Stimulated activated CD4-positive, alpha-beta T cell treated with anti-CD3 and anti-CD28 coated beads, TNF-alpha, amount 100 ng/mL, for 4 hours (primary cell): ENCODE data around the gene IMPDH2.
"Not testable (repeated sequence)": the region's sequence is repeated elsewhere in the genome, so short reads cannot be mapped to it uniquely, and the experiment has no call there.

ENCODE experiments used
- DNase-seq, 3 experiments: peaks; one replicate each; pipeline ENCODE4 v3.0.0-alpha.2; 2020; ENCODE audit warnings: low read depth in 3 of 3

Gene IMPDH2

DNA sequence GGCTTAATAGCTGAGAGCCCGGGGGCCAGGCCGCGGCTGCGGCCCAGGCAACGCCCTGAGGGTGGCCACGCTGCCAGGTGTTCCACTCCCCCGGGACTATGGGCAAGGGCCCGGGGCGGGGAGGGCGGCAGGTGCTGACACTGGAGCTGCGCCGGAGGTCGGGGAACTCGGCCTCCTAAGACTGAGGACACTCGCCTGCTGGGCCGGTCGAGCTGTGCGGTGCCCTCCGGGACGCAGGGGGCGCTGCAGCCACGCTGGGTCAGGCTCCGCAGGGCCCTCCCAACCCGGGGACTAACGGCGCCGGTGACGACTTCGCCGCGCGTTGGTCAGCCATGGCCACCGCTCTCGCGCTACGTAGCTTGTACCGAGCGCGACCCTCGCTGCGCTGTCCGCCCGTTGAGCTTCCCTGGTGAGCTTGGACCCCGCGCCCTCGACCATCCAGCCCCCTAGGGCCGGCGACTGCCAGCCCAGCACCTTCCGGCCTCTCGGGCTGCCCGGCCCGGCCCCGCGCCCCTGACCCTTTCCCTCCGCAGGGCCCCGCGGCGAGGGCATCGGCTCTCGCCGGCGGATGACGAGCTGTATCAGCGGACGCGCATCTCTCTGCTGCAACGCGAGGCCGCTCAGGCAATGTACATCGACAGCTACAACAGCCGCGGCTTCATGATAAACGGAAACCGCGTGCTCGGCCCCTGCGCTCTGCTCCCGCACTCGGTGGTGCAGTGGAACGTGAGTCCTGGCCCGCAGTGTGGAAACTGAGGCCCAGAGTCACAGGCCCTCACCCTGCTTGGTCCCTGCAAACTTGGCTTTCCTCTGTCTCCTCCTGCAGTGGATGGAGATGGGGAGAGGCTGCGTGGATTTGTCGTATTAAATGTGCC, 7.1 kb downstream of the IMPDH2 start, which contains the start of gene NDUFAF3:
Gene NDUFAF3 (plus strand): TSS at position 309 of the 875 bp plus-strand sequence. CDS start 24 bp downstream, at position 333.
- peak; percentile 81 to 88 (median 83) for DNase-seq

DNA sequence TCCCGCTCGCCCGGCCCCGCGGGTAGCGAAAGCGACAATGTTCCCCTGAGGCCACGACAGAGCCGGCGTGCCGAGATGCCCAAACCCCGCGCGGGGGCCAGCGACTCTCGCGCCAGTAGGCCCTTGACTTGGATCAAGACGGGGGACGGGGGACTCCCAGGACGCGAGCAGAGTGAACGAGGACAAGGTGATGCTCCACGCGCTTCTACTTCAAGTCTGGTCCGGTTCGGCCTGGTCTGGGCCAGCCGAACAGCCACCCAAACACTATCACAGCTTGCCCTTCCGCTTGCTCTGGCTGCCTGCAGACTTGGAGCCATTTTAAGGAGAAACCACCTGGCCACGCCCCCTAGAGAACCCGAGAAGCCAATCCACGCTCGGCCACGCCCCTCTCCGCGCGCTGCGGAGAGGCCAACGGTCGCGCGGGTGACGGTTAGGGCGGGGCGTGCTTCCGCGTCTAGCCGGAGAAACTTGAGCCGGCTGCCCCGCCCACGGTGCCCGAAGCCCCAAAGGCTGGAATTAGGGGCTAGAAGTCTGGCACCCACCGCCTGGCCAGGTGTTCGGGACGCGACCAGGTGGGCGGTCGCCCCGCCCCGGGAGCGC, 7.9 kb downstream of the IMPDH2 start:
- peak; percentile 95 to 98 (median 98) for DNase-seq

DNA sequence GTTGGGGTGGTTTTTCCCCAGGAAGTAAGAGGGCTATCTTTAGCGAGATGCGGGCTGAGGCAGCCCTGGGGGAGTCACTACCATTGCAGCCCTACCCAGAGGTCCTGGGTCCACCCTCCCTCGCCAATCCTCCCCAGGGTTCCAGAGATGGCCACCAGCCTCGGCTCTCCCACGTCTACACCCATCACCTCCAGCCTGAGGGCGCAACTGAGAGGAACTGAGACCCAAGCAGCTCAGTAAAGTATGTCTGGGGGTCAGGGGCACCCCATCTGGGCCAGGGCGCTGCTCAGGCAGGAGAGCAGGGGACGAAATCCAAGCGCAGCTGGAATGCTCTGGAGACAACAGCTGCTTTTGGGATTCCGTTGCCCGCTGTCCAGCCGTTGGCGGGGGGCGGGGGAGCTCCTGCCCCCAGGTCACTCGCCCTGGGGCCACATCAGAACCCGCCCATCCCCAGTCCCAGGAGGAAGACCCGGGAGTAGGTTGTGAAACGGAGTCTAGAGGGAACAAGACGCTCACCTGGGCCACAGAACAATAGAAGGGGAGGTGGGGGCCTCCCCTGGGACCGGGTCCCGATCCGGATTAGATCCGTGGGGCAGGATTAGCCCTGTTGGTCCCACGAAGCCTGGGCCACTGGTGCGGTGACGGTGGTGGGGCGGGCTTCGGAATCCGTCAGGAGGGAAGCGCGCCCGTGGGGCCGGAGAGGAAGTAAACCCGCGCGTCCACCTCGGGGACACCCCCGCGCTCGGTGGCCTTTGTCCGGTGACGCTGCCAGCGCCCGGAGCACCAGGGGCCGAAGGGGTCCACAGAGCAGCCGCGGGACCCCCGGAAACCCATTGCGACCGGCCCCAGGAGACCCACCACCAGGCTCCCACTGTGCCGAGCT, 8.6 kb downstream of the IMPDH2 start:
- no peak for DNase-seq

DNA sequence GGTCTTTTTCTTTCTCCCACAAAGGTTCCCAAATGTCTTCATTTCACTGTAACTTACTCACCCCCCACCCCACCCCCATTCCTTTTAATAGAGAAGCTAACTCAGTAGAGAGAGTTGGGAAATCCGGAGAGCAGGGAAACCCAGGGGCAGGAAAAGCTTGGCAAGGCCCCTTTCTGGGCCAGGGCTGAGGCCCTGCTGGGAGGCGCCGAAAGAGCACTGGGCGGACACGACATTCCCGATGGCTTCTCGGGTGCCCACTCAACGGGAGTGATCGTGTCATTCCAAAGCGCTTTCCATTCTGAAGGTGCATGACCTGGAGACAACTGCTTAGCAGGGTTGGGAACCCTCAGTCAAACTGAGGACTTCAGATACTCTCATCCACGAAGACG, 9.3 kb downstream of the IMPDH2 start:
- DNase-seq = no peak

DNA sequence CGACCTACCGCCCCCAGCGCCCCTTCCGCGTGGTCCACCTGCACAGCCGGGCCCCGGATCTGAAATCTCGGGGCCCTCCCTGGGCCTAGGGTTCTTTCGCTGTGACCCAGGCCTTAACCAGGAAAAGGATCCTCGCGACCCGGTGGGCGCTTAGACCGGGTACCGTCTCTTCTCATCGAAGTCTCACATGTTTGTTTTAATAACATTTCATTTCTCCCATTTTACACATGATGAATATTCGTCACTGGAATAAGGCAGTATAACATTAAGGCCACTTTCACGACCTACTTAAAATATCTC, 10.5 kb downstream of the IMPDH2 start:
- DNase-seq = no peak

DNA sequence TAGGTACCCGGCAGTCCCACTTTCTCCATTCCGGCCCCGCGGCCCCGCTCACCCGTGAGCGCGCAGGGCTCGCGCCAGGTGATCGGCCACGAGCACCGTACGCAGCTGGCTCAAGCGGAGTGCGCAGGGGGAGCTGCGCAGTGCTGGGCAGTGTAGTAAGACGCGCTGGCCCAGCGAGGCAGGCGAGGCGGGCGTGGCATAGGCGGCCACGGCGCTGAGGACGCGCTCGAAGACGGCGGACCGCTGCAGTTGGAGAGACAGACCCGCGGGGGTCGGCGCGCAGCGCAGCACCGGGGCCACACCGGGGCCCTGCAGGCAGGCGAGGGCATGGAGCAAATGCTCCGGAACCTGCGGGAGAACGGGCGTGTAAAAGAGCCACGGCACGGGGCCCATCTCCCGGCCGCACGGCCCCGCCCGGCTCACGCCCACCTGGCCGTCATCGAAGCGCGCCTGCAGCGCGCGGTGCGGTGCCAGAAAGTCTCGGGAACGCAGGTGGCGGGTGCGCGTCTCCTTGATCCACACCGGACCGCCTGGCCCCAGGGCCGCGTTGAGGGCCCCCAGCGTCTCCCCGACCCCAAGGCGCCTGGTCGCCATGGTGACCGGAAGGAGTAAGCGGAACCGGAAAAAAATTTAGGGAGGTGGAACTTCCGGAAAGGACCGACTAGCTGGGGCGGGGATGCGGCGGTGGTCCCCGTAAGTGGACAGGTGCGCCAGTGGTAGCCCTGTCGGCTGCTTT, 11.1 kb downstream of the IMPDH2 start, which contains the start of gene DALRD3:
Gene DALRD3 (minus strand): TSS at position 610 of the 736 bp plus-strand sequence. CDS start 16 bp downstream, at position 594.
- DNase-seq = peak; percentile 17 to 48 (median 33)

DNA sequence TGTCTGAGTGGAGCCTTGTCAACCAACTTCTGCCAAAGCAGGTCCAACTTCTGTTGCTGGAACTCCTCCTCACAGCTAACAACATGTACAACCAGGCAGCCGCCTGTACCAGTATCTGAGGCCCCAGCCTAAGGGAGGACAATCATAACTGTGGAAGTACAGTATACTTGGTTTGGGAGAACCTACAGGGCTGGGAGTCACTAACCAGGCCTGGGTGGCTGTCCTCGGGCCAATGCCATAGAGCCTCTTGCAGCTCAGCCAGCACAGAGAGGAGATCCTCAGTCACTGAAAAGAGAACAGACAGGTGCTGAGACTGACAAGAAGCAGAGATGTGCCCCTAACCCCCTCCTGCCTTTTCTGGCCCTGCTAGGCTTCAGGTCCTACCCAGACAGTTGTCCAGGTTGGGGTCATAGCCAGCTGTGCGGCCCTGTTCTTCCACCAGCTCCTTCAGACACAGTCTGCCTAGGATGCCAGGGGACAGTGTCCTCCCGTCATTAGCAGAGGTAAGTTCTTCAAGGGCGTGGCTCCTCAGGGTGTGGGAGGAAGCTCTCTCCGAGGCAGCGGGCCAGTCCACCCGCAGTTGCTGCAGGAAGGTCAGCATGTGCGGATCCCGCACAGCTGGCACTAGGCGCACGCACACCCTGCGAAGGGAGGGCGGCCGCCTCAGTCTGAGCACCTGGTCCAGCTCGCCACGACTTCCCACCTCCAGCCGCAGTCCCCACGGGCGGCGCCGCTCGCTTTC, 11.8 kb downstream of the IMPDH2 start:
- no peak for DNase-seq

DNA sequence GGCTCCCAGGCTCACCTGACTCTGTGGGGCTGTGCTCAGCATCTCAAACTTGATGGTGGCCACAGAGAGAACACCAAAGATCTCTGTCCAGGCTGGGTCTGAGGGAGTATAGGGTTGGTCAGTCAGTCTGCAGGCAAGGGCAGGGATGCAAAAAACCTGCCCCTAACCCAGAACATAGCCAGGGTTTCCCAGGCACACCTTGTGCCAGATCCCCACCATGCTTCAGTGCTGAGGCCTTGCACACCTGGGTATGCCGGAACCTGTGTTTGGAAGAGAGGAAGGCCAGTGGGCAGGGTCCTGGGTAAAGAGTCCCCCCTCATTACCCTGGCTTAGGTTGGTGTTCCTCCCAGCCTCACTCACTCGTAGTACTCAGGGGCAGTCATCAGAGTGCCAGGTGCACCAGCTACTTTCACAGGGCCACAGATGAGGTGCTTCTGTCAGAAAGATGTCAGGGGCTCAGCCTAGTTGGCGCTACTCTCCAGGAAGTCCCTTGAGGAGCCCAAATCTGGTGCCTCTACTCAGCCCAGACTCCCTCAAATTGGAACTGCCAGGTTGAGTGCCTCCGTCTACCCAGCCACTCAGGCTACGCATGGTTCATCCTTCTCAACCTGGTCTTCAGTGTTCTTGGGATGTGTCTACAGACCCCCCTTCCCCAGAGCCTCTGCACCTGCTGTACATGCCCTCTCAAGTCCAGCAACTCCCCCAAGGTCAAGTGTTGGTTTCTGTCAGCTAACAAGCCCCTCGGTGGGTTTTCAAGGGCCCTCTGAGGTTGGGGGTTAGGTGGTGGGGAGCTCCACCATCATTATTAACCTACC, 12.6 kb downstream of the IMPDH2 start:
- no peak for DNase-seq

DNA sequence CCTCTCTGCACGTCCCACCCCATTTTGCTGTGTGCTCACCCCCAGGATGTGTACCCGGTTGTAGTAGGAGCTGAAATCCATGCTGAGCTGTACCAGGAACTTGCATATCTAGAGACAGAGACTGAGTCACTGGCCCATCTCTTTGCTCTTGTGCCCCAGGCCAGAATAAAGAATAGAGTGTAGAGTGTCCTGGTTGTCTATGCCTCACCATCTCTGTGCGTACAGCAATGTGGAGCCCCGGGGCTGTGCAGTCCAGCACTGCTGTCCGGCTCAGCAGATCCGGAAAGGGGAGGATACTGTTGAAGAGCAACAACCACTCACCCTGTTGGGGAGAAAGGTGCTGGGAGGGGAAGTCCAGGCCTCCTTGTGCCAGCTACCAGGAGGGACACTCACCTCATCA, 13.4 kb downstream of the IMPDH2 start:
- DNase-seq = no peak

DNA sequence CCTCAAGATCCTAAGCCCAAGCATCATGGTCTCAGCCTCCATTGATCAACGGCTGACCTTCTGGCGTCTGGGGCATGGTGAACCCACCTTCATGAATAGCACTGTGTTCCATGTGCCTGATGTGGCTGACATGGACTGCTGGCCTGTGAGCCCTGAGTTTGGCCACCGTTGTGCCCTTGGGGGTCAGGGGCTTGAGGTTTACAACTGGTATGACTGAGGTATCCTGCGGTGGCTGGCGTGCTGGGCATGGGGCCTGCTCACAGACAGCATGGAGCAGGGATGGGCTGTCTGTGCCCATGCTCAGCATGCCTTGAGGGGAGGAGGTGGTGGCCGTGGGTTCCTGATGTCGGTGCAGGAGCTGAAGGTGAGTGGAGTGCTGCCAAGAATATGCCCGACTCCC, 14.1 kb downstream of the IMPDH2 start:
- DNase-seq = no peak

DNA sequence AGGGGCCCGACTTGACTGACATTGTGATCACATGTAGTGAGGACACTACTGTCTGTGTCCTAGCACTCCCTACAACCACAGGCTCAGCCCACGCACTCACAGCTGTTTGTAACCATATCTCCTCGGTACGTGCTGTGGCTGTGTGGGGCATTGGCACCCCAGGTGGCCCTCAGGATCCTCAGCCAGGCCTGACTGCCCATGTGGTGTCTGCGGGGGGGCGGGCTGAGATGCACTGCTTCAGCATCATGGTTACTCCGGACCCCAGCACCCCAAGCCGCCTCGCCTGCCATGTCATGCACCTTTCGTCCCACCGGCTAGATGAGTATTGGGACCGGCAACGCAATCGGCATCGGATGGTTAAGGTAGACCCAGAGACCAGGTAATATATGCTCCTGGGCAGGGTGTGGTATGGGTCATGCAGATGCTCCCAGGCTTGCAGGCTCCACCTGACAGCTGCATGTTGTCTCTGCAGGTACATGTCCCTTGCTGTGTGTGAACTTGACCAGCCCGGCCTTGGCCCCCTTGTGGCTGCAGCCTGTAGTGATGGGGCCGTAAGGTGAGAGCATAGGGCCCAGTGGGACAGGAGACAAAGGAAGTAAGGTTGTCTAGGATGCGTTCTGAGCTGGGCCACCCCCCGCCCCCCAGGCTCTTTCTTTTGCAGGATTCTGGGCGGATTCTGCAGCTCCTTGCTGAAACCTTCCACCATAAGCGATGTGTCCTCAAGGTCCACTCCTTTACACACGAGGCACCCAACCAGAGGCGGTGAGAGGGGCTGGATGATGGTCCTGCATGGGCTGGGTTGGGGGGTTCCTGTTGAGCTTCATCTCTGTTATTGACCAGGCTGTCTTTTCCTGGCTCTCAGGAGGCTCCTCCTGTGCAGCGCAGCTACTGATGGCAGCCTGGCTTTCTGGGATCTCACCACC, 15.2 kb downstream of the IMPDH2 start:
- no peak for DNase-seq

DNA sequence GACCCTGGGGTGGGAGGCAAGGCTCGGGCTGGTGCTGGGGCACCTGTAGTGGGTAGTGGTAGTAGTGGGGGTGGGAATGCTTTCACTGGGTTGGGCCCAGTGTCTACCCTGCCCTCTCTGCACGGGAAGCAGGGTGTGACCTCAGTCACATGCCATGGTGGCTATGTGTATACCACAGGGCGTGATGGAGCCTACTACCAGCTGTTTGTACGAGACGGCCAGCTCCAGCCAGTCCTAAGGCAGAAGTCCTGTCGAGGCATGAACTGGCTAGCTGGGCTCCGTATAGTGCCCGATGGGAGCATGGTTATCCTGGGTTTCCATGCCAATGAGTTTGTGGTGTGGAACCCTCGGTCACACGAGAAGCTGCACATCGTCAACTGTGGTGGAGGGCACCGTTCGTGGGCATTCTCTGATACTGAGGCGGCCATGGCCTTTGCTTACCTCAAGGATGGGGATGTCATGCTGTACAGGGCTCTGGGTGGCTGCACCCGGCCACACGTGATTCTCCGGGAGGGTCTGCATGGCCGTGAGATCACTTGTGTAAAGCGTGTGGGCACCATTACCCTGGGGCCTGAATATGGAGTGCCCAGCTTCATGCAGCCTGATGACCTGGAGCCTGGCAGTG, 16.0 kb downstream of the IMPDH2 start:
- no peak for DNase-seq

DNA sequence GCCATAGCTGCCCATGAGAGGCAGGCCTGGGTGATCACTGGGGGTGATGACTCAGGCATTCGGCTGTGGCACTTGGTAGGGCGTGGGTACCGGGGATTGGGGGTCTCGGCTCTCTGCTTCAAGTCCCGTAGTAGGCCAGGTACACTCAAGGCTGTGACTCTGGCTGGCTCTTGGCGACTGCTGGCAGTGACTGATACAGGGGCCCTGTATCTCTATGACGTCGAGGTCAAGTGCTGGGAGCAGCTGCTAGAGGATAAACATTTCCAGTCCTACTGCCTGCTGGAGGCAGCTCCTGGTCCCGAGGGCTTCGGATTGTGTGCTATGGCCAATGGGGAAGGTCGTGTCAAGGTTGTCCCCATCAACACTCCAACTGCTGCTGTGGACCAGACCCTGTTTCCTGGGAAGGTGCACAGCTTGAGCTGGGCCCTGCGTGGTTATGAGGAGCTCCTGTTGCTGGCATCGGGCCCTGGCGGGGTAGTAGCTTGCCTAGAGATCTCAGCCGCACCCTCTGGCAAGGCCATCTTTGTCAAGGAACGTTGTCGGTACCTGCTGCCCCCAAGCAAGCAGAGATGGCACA, 16.7 kb downstream of the IMPDH2 start:
- no peak for DNase-seq

DNA sequence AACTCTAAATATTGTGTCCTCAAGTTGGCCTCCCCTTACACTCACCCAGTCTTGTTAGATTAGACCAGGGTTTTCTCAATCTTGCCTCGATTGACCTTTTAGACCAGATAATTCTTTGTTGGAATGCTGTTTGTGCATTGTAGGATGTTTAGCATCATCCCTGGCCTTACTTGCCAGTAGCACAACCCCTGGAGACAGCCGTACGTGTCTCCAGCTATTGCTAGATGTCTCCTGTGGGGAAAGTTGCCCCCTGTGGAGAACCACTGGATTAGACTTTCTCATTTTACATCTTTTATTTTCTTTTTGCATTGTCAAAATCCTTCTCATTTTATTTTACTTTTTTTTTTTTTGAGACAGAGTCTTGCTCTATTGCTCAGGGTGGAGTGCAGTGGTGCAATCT, 19.8 kb downstream of the IMPDH2 start:
- no peak for DNase-seq

DNA sequence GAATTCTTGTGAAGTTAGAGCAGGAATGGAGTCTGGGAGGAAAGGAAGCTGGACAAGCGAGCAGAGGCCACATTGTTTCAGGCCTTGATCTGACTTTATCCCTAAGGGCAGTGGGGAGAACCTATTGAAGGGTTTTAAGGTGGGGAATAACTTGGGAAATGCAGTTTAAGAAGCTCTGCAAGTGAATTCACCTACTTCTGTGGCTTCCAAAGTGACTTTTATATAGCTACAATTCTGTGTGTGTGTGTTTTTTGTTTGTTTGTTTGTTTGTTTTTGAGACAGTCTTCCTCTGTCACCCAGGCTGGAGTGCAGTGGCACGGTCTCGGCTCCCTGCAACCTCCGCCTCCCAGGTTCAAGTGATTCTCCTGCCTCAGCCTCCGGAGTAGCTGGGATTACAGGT, 20.6 kb downstream of the IMPDH2 start:
- not testable (repeated sequence) for DNase-seq

DNA sequence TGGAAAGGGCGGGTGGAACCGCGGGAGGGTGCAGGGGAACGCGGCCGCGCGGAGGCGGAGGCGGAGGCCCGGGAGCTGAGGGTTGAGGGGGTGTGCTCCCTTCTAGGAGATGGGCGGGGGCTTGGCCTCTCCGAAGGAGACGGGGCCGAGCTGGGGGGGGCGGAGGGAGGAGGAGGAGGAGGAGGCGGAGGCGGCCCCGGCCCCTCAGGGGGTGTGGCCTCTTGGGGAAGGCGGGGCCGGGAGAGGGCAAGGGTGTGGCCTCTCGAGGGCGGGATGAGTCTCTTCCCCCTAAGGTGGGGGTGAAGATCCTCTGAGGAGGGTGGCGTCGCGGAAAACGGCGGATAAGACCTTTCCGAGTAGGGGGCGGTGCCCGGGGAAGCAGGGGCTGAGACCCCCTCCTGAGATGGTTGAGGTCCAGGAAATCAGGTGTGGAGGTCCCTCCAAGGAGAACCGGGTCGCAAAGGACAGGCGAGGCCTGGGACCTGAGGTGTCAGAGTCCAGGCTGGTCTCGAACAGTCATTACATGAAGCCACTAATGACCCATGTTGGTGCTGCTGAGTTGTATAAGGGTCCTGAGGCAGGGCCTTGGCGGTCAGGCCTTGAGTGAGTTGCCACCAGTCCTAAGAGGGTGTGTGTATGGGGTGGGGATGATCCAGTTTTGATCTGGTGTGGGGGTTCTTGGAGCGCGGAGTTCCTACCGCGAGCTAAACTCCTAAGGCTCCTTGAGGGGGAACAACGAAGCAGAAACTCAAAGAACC, 21.2 kb downstream of the IMPDH2 start:
- peak; percentile 84 to 90 (median 89) for DNase-seq

DNA sequence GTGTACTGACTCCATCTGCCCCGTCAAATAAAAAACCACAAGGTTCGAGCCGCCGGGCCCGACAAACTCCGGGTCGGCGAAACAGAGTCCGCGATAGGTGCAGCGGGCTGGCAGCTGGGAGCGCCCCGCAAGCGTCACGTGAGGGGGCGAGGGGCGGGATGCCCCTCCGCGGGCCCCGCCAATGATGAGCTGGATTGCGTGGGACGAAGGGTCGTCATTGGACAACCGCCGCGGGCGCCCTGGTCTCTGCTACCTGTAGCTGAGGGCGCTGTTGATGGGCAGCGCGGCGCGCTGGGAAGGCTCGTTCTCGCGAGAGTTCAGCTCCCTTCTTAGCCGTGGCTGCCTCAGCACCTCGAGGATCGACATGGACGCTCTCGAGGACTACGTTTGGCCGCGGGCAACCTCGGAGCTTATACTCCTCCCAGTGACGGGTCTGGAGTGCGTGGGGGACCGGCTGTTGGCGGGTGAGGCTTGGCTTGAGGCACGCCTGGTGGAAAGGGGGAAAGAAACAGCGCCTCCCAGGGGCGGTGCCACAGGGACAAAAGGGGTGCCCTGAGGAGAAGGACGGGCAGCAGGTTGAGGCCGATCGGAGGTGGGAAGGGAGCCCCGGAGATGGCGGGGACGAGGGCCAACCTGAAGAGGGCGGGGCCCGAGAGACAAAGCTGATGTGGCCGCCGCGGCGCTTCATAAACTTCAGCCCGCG, 22.0 kb downstream of the IMPDH2 start, which contains the start of gene WDR6:
Gene WDR6 (plus strand): TSS at position 324 of the 703 bp plus-strand sequence. CDS start 41 bp downstream, at position 365.
- DNase-seq = peak; percentile 92 to 94 (median 93)
